Measurements from ENCODE around the gene FOXL2. TPM values are rescaled to one million over a fixed set of nuclear protein-coding genes. Genes with fewer than 3 reads are reported as not detected.

FOXL2 gene
- polyA plus RNA-seq, 1 donor from 2014 or later: not detected

DNA sequence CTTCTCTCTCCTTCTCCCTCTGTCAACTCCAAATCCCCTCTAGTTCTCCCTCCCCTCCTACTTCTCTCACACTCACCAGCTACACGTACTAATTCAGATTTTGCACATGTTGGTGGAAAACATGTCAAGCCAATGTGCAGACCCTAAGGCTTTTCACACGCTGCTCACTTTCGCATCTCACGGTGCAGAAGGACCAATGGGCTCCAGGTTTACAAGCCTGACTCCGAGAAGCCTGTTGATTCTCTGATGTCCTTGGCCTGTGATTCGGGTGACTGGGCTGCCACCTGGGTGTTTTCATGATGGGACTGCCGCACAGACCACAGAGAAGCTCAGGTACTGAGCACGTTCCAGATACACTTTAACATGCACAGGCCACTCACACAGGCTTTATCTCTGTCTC, 3.8 kb upstream of the FOXL2 start:
- H3K9me3 Mint-ChIP-seq: peaks cover 0 to 2% (median 0%) of the 10 kb centered on the region in 3 donors
- peaks cover 6 to 14% (median 8%) of the 10 kb centered on the region in 3 donors for H3K4me1 Mint-ChIP-seq
- H3K27me3 Mint-ChIP-seq: peaks cover 47% of the 10 kb centered on the region
- H3K4me3 Mint-ChIP-seq: peak overlapping the region in 3 of 4 donors; percentile 28 to 74 (median 54)
- H3K36me3 Mint-ChIP-seq: peaks cover 1% of the 10 kb centered on the region
- peak overlapping the region in 1 of 3 donors; percentile 86 for H3K27ac Mint-ChIP-seq

DNA sequence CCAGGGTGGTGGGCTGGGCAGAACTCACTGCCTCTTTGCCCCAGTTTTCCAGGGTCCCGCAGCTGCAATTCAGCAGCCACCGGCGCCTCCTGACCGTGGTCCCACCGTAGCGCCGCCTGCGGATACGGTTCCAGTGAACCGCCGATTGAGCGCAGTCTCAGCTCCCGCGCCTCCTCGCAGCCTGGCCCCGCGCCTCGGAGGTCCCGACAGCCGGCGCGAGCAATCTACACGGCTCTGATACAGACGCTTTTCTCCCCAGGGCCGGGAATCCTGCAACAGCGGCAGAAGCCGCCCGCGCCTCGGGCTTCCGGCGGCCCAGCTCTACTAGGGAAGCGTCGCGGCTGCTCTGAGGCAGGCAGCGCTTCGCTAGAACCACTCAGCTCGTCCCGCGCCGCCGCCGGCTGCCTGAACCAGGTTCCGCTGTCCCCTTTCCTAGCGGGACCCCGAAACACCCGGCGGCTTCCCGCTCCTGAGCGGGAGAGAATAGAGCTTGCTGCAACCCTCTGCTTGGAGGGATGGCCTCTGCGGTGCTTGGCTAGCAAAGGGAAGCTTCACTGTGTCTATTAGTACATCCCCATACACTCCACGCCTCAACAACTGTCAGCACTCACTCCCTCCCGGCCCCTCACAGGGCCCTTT, 3.2 kb upstream of the FOXL2 start:
- peaks cover 50% of the 10 kb centered on the region for H3K27me3 Mint-ChIP-seq
- H3K4me1 Mint-ChIP-seq: peaks cover 7 to 16% (median 9%) of the 10 kb centered on the region in 3 donors
- peaks cover 1% of the 10 kb centered on the region for H3K36me3 Mint-ChIP-seq
- peak overlapping the region in 3 of 4 donors; percentile 54 to 77 (median 74) for H3K4me3 Mint-ChIP-seq
- peaks cover 0 to 2% (median 1%) of the 10 kb centered on the region in 3 donors for H3K9me3 Mint-ChIP-seq
- H3K27ac Mint-ChIP-seq: peak overlapping the region in 1 of 3 donors; percentile 86

DNA sequence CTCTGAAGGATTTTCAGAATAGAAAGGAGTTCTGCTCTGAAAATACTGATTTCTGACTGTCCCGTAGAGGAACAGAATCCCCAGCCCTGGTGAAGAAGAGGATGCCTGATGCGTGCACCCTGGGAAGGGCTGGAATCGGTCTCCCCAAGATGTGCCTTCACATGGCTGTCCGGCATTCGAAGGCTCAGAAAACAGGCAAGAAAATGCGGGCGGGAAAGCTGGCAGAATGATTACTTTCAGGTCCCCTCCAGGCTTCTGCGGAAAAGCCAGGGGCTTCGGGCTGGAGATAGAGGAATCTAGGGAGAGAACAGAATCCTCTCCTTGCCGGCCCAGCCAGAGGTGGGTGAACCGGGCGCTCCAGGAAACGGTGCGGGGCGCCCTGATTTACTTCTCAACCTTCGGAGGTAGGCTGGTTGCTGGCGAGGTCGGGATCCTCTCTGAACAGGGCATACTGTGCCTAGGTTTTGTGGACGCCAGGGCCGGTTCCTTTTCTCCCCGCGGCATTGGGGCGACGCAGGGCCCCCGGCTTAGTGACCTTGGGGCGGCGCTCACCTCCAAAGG, 2.6 kb upstream of the FOXL2 start:
- H3K9me3 Mint-ChIP-seq: peaks cover 0 to 2% (median 2%) of the 10 kb centered on the region in 3 donors
- peaks cover 10 to 20% (median 12%) of the 10 kb centered on the region in 3 donors for H3K4me1 Mint-ChIP-seq
- H3K27ac Mint-ChIP-seq: peak overlapping the region in 1 of 3 donors; percentile 13
- H3K36me3 Mint-ChIP-seq: peaks cover 1% of the 10 kb centered on the region
- peaks cover 55% of the 10 kb centered on the region for H3K27me3 Mint-ChIP-seq
- peak overlapping the region; percentile 35 to 77 (median 60) for H3K4me3 Mint-ChIP-seq

DNA sequence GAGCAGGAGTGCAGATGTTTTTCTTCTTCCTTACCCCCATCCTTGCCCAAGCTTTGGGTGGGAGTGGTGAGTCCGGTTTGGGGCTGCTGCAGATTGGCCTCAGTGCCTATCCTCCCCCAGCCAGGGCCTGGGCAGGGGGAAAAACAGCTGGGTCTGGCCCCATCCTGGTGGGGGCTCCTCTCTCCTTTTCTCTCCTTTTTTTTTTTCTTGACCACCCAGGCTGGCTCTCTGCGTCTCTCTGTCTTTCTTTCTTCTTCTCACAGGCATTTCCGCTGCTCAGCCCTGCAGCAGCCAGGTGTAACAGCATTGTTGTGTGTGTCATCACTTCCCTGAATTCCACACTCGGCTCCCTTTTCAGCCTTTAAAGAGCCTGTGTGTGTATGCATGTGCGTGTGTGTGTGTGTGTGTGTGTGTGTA, 2.1 kb upstream of the FOXL2 start:
- Mint-ChIP-seq H3K36me3 (peaks cover 1% of the 10 kb centered on the region), H3K4me1 (peaks cover 12 to 25% (median 13%) of the 10 kb centered on the region in 3 donors), H3K27me3 (peaks cover 60% of the 10 kb centered on the region), H3K4me3 (peak overlapping the region in 2 of 4 donors; percentile 35 to 53), H3K9me3 (peaks cover 0 to 2% (median 2%) of the 10 kb centered on the region in 3 donors), H3K27ac (peak overlapping the region in 1 of 3 donors; percentile 13)

DNA sequence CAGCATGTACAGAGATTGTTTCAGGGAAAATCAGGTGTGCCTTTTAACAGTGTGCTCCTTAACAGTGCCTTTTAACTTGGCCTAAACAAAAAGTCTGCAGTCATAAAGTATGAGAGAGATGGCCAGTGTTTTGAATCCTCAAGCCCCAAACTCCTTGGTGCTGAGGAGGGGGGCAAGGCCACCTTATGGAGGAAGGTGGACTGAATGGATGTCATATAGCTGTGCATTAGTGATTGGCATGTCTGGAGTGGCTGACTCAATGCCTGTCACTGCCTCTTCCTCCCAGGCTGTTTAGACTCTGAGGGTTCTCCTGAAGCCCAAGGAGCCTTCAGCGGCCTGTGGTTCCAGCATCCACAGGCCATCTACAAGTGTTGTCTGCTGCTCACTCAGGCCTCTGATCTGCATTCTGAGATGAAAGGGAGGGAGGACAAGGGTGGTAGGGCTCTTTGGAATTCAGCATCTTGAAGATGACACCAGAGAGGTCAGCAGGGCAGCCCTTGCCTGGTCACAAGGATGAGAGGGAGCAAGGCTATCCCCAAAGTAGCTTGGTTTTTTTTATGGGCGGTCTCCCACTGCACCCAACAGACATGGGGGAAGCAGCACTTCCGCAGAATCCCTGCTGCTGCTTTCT, 1.5 kb upstream of the FOXL2 start:
- Mint-ChIP-seq H3K27me3 (peaks cover 62% of the 10 kb centered on the region), H3K9me3 (peaks cover 0 to 3% (median 3%) of the 10 kb centered on the region in 3 donors), H3K36me3 (peaks cover 1% of the 10 kb centered on the region), H3K4me1 (peaks cover 14 to 30% (median 17%) of the 10 kb centered on the region in 3 donors), H3K4me3 (peak overlapping the region in 3 of 4 donors; percentile 23 to 70 (median 52)), H3K27ac (peak overlapping the region in 2 of 3 donors; percentile 8 to 53)

DNA sequence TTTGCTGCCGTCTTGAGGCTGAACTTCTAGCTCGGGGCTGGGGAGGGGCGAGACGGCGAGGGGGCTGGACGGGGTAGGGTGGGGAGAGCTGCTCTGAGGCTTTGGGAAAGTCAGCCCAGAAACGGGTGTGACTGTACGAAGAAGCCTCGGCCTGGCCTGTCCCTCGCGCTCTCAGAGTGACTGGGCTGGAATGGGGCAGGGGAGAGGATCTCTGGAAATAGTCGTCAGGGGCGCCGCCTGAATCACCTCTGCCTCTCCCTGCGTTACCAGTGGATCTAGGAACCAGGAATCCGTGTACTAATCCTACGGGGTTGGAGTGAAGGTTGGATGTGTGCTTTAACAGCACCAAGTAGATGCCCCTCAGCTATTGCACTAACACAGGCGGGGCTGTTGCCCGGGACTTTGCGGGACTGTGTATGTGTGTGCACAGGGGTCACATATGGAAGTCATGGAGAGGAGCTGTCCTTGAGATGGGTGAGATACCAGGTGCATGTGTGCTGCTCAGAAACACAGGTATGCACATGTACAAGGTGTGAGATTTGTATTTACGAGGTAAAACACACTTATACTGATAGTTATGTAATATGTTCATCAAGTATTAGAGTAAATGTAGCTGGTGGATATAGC, 671 bp upstream of the FOXL2 start:
- Mint-ChIP-seq H3K27ac (peak overlapping the region; percentile 8 to 16 (median 11)), H3K4me1 (peaks cover 15 to 32% (median 18%) of the 10 kb centered on the region in 3 donors)

DNA sequence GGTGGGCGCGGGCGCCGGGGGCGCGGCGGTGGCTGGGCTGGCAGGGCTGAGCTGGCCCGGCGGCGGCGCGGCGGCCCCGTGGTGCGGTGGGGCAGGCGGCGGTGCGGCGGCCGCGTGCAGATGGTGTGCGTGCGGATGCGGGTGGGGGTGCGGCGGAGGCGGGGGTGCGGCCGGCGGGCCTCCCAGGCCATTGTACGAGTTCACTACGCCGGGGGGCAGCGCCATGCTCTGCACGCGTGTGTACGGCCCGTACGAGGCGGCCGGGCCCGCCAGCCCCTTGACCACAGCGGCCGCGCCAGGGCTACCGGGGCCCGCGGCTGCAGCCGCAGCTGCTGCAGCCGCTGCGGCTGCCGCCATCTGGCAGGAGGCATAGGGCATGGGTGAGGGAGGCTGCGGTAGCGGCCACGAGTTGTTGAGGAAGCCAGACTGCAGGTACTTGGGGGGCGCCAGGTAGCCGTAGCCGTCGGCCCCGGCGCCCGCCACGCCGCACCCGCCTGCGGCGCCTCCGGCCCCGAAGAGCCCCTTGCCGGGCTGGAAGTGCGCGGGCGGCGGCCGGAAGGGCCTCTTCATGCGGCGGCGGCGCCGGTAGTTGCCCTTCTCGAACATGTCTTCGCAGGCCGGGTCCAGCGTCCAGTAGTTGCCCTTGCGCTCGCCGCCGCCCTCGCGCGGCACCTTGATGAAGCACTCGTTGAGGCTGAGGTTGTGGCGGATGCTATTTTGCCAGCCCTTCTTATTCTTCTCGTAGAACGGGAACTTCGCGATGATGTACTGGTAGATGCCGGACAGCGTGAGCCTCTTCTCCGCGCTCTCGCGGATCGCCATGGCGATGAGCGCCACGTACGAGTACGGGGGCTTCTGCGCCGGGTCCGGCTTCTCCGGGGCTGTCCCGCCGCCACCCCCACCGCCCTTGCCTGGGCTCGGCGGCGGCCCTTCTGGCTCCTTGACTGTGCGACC, 951 bp downstream of the FOXL2 start:
- Mint-ChIP-seq H3K36me3 (peaks cover 1% of the 10 kb centered on the region), H3K4me3 (peak overlapping the region; percentile 31 to 72 (median 52)), H3K9me3 (peaks cover 0 to 5% (median 1%) of the 10 kb centered on the region in 3 donors), H3K4me1 (peaks cover 15 to 32% (median 18%) of the 10 kb centered on the region in 3 donors), H3K27ac (no peak overlapping the region), H3K27me3 (peaks cover 80% of the 10 kb centered on the region)

More for the DNA sequence above, 671 bp upstream of the FOXL2 start:
- Mint-ChIP-seq H3K36me3 (peaks cover 1% of the 10 kb centered on the region), H3K4me3 (peak overlapping the region in 3 of 4 donors; percentile 70 to 86 (median 78)), H3K27me3 (peaks cover 68% of the 10 kb centered on the region), H3K9me3 (peaks cover 0 to 4% (median 1%) of the 10 kb centered on the region in 3 donors)

DNA sequence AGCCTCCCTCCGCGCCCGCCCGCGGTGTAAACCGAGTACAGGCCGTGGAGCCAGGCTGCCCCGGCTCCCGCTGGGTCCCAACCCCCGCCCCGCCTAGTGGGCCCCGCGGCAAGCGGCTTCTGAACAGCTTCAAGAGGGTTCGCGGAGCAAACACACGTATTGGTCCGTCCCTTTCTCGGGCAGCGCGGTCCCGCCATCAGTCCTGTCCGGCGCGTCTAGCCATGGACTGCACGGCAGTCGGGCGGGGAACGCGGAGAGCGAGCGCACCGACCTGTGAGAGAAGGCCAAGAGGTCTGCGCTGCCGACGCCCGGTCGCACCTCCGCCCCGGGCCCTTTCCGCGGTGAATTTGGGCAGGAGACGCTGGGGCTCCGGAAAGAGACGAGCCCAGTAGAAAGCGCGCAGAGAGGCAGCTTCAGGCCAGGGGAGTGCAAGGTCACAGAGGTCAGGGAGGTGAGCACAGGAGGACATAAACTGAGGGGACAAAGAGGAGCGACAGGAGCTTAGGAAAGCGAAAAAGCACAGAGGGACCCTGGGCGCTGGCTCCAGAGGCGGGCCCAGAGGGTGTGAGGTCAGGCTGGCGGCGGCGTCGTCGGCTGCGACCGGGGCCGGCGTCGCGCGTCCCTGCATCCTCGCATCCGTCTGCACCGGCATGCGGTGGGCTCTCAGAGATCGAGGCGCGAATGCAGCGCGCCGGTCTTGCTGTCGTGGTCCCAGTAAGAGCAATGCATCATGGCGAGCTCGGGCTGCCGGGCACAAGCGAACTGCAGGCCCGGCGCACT, 1.8 kb downstream of the FOXL2 start:
- Mint-ChIP-seq H3K4me1 (peaks cover 12 to 32% (median 14%) of the 10 kb centered on the region in 3 donors), H3K36me3 (peaks cover 1% of the 10 kb centered on the region), H3K27me3 (peaks cover 78% of the 10 kb centered on the region), H3K27ac (peak overlapping the region in 2 of 3 donors; percentile 64 to 73), H3K4me3 (peak overlapping the region; percentile 72 to 95 (median 76)), H3K9me3 (peaks cover 0 to 5% (median 1%) of the 10 kb centered on the region in 3 donors)

DNA sequence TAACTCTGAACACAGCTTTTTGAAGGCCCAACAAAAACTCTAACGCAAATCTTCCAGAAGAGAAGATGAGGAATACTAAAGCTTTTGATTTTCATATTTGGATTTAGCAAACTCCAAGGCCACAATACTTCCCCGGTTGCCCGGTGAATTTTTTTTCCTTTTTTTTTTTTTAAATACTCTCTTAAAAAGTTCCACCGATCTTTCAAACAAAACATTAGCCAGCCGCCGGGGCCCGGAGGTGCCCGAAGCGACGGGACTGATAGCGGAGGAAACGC, 2.3 kb downstream of the FOXL2 start:
- Mint-ChIP-seq H3K36me3 (peaks cover 1% of the 10 kb centered on the region), H3K4me1 (peaks cover 12 to 32% (median 15%) of the 10 kb centered on the region in 3 donors), H3K27ac (peak overlapping the region; percentile 57 to 73 (median 71))

DNA sequence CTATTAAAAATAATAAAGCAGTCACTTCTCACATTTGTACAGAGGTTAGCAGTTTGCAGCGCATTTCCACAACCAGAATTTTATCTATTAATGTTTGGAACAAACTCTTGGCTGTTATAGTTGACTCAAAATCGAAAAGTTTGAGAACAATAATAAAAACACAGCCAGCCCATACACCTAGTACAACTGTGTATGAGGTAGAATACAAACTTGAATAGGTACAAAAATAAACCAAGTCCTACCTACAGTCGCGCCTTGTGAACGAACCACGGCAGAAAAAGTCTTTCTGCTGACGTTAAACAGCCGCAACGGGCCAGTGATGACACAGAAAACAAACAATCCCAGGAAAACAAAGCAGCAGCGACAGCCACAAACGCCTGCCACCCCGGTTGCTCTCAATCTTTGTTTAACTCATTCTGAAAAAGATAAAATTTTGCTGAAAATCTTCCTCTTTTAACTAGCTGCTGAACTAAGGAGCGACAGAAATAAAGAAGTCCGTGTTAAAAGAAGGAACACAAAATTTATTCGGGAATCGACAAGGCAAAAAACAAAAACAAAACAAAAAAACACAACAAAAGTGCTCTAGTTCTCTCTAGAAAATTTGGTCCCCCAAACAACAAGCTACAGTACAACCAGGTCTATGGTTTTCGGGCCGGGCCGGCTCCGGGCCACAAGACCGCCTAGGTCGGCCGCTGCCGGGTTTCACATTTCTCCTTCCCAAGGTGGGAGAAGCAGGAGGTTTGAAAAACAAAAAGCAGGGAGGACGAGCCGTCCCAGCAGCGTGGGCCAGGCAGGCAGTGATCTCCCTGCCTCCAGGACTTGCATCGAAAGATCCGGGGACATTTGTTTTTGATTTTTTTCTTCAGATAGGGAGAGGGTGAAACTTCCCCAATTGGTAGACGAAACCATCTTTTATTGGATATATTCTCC, 2.9 kb downstream of the FOXL2 start:
- H3K4me1 Mint-ChIP-seq: peaks cover 9 to 31% (median 13%) of the 10 kb centered on the region in 3 donors
- peaks cover under 1% of the 10 kb centered on the region for H3K36me3 Mint-ChIP-seq
- H3K27me3 Mint-ChIP-seq: peaks cover 80% of the 10 kb centered on the region
- peaks cover 0 to 5% (median 1%) of the 10 kb centered on the region in 3 donors for H3K9me3 Mint-ChIP-seq
- H3K4me3 Mint-ChIP-seq: peak overlapping the region in 3 of 4 donors; percentile 54 to 87 (median 72)
- H3K27ac Mint-ChIP-seq: peak overlapping the region; percentile 57 to 73 (median 71)

More for the DNA sequence above, 2.3 kb downstream of the FOXL2 start:
- H3K27me3 Mint-ChIP-seq: peaks cover 80% of the 10 kb centered on the region
- H3K4me3 Mint-ChIP-seq: peak overlapping the region; percentile 72 to 95 (median 81)
- peaks cover 0 to 5% (median 1%) of the 10 kb centered on the region in 3 donors for H3K9me3 Mint-ChIP-seq

DNA sequence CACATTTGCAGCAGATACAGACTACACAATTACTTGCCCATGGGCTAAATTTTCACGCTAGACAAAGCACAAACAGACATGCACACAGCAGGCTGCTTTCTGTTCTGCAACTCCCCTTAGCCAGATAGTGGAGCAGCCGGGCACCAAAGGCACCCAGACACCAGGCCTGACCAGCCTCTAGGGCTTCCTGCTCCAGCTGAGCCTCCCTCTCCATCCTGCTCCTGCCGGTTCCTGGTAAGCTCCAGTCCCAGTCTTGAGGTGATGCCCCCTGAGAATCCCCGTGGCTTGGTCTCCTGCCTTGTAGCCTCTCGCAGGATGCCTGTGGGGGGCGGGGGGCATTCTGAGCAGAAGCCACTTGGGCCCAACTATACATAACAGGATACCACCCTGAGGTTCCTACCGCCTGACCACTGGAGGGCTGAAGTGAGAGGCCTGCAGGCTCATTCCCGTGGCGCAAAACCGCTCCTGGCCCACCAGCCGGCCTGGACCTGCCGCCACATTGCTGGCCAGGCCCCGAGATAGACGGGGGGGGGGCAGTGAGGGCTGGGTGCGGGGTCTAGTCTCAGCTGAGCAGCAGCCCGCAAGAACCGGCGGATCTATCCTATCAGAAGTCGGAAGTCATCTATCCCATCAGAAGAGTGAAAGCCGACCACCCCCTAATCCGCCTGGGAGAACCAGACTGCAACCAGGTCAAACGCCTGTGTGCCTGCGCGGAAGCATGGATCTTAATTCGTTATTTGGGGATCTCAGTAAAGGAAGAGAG, 3.9 kb downstream of the FOXL2 start:
- Mint-ChIP-seq H3K27ac (peak overlapping the region in 2 of 3 donors; percentile 73 to 80), H3K9me3 (peaks cover 0 to 5% (median 1%) of the 10 kb centered on the region in 3 donors), H3K4me3 (peak overlapping the region in 1 of 4 donors; percentile 87)

DNA sequence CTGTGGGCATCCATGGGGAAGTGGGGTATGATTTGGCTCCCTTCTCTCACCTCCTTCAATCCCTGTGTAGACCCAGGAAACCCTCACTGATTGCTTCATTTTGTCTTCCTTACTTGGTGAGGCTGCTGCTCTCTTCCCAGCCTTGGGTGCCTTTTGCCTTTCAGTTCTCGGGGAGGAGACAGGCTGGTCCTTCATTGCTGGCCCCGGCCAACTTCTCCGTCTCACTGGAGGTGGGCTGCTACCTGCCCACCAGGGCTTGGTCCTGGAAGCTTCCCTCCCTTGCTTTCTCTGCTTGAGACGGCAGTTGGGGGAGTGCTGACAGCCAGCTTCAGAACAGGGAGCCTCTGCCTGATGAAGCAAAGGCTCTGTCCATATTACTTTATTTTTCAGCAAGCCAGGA, 4.7 kb downstream of the FOXL2 start:
- Mint-ChIP-seq H3K4me1 (peaks cover 15 to 26% (median 18%) of the 10 kb centered on the region in 3 donors), H3K27ac (no peak overlapping the region), H3K27me3 (peaks cover 78% of the 10 kb centered on the region), H3K4me3 (peak overlapping the region in 1 of 4 donors; percentile 10), H3K9me3 (peaks cover 0 to 5% (median 1%) of the 10 kb centered on the region in 3 donors), H3K36me3 (no peaks in the 10 kb centered on the region)

More for the DNA sequence above, 3.9 kb downstream of the FOXL2 start:
- peaks cover 13 to 29% (median 14%) of the 10 kb centered on the region in 3 donors for H3K4me1 Mint-ChIP-seq
- H3K27me3 Mint-ChIP-seq: peaks cover 78% of the 10 kb centered on the region
- no peaks in the 10 kb centered on the region for H3K36me3 Mint-ChIP-seq
